GM11168 (cell line): ENCODE results near the gene CNOT2.
"Not testable (repeated sequence)": the region's sequence is repeated elsewhere in the genome, so short reads cannot be mapped to it uniquely, and the experiment has no call there.

Source experiments
- in situ Hi-C: fragments of 300-500 bp; cut with MboI; formaldehyde crosslinking; loops from one replicate; pipeline ENCODE4 v1.12.0; 2022; ENCODE audit warnings: low sequenced_read_pairs; ENCODE audit not compliant: unreplicated experiment

Gene CNOT2

DNA sequence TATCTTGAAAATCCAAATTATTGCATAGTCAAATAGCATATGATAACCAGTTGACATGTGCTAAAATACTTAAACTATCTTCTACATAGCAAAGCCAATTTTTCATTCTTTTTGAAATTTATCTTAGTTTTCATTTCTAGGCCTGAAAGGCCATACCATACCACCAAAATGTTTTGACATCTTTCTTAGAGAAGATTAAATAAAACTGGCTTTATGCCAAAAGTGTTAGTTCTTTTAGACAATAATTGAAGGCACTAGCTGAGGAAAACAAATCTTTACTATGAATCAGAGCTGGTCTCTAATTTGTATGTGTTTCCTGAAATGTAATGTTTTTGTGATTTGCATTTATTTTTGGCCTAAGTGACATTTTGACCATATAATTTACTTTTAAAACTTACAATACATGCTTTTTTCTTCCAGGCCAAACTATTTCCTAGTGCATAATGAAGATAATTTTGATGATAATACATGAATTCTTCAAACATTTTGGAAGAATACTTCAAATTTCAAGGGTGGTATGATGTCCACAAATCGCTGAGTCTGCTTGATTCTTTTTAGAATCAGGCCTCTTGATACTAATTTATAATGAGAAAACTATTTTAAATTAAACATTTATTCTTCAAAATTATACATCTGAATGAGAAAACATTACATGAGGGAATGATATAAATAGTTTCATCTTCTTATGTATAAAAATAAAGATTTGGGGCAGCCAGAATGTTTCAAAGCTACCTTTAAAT, 116.4 kb downstream of the CNOT2 start:
- in situ Hi-C loops, result no loop called here

DNA sequence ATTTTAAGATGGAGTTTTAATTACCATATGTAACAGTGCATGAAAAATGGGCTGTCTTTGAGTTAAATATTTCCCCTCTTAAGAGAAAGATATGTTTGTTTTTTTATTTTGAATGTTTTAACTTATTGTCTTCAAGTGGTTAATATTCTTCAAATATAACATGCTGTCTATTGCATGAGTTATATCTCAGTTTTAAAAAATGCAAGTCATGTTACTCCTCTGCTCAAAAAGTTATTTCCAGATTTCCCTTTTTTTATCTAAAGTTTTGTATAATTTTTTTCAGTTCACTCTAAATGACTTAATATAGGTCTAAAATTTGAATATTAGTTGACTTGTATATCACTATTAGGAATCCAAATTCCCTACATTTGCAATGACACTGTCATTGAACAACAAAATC, 117.0 kb downstream of the CNOT2 start:
- in situ Hi-C loops, result no loop called here

DNA sequence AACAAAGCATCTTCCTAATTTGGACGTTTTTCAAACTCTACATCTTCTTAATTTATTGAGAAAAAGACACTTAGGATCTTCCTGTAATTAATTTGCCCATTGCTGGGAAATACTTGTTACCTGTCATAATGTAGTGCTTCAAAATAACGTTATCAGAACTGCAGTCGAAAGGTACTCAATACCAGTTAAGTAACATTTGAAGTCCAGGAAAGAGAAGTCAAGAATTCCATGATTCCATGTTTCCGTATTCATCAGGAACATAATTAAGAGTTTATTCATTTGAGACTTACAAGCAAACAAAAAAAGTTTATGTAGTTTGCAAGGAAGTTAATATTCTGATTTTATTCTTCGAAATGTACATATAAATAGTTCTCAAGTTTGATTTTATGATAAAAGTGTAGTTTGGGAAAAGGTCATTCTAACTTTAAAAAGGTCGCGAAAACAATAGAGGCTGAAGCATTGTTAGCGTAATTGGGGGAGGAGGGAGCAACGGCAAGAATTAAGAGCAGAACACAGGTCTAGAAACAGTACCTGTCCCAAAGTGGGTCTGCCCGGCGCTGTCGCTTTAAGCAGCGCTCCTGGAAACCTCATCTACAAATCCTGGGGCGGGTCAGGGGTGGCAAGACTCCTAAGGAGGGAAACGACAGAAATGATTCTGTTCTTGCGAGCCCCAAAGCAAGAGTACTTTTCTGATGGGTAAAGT, 121.6 kb downstream of the CNOT2 start:
- in situ Hi-C loops, result no loop called here

GRCh38 chr12:70365398-70365647, 122.1 kb downstream of the CNOT2 start:
- in situ Hi-C loops, result no loop called here

DNA sequence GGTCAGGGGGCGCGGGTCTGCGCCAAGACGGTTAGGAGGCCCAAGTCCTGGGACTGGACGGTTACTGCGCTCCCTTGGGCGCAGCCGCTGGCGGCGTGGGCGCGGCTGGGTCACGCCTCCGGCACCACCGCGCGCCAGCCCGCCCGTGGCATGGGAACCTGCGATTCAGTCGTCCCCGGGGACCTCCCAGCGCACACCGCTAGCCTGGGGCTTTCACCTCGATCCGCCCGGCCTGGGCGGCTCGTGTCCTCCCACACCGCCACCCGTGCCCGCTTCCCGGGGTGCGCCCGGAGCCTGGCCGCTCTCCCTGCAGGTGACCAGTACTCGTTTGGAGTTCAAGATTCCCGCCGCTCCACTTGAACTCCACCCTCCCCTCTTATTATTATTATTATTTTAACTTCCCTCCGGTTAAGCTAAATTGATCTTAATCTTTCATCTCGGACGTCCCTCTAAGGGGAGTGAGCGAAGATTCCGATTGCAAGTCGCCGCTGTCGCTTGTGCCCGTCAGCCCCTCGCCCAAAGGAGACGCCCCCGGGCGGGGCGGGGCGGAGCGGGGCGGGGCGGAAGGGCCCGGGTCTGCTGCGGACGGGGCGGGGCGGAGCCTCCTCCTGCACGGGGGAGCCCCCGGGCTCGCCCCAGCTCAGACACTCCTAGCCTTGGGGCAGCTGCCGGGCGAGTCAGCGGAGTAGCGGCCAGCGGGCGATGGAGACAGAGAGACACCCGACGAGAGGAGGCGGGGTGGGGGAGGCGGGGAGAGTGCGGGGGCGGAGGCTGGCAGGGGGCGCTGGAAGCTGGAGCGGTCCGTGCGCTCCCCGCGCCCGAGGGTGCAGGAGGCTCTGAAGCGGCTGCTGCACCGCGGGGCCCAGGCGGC, 122.7 kb downstream of the CNOT2 start, which contains the start of gene KCNMB4:
Gene KCNMB4, plus strand, starts transcription at position 643 of the 871 bp plus-strand sequence. CDS start 445 bp downstream, outside the sequence.
- in situ Hi-C loops, result no loop called here

- in situ Hi-C loops, result no loop called here
Observed at GRCh38 chr12:70366581-70367257, 123.5 kb downstream of the CNOT2 start.

DNA sequence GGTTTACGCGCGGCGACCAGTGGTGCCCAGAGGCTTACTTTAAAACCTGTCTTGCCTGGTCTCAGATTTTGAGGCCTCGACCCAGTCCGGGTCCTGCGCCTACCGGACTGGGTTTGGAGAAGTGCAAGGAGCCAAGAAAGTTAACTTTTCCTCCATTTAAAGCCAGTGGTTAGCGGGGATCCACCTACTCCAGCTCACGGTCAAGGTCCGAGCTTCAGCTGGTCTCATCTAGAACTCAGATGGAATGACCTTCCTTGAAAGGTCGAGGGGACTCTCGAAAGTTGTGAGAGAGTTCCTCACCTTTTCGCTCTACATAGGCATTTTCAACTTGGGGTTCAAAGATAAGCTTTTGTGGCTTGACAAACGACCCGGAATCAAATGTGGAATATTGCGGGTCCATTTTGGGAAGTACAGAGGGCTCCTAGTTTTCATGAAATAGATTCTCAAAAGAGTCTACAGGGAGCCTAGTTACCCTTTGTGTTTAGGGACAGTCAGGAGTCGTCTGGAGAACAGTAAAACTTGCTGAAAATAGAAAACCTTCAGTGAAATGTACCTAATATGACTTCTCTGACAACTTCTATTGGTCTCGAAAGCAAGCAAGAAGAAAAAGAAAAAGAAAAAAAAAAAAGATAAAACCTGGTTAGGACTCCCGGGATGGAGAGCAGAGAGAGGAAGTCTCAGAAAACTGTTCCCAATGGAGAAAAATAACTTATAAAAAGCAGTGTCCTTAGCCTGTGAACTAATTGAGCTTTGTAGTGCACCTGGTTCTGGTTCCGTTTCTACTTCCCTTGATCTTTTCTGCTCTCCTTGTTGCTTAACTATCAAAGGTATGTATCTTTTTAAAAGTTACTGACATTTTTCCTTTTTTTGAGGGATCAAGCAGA, 124.3 kb downstream of the CNOT2 start:
- in situ Hi-C loops, result no loop called here

- in situ Hi-C loops, result no loop called here
Observed at GRCh38 chr12:70372881-70373280, 129.6 kb downstream of the CNOT2 start.

DNA sequence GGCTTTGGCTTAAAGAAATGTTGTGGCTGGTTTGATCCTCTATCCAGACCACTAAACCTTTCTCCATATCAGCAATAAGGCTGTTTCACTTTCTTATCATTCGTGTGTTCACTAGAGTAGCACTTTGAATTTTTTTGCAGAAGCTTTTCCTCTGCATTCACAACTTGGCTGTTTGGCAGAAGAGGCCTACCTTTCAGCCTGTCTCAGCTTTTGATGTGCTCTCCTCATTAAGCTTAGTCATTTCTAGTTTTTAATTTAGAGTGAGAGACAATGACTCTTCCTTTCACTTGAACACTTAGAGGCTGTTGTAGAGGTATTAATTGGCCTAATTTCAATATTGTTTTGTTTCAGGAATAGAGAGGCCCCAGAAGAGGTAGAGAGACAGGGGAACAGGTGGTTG, 136.6 kb downstream of the CNOT2 start:
- in situ Hi-C loops, result no loop called here

DNA sequence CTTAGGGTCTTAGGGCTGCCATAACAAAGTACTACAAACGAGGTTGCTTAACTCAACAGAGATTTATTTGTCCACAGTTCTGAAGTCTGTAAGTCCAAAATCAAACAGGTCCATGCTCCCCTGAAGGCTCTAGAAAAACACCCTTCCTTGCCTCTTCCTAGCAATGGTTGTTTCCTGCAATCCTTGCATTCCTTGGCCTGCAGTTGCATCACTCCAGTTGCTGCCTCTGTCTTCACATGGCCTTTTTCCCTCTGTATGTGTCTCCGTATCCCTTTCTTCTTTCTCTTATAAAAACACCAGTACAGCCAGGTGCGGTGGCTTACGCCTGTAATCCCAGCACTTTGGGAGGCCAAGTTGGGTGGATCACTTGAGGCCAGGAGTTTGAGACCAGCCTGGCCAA, 140.3 kb downstream of the CNOT2 start:
- in situ Hi-C loops, result no loop called here

- in situ Hi-C loops, result no loop called here
Observed at GRCh38 chr12:70383886-70384285, 140.7 kb downstream of the CNOT2 start.

GRCh38 chr12:70386771-70387170, 143.5 kb downstream of the CNOT2 start:
- in situ Hi-C loops, result no loop called here

DNA sequence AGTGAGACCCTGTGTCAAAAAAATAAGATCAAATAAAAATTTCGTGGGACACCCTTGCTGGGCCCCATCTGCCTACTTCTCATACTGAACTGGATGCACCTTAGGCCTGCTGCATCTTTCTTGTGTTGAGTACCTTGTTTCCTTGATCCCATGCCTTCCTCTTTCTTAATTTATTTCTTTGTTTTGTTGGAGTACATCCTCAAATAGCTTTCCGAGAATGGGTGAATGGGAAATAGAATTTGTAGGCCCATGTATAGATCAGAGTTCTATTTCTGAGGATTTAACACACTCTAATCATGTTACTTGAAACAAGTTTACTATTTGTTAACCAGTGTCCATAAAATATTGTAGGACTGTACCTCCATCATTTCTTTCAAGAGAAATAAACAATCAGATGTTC, 146.4 kb downstream of the CNOT2 start:
- in situ Hi-C loops, result no loop called here

DNA sequence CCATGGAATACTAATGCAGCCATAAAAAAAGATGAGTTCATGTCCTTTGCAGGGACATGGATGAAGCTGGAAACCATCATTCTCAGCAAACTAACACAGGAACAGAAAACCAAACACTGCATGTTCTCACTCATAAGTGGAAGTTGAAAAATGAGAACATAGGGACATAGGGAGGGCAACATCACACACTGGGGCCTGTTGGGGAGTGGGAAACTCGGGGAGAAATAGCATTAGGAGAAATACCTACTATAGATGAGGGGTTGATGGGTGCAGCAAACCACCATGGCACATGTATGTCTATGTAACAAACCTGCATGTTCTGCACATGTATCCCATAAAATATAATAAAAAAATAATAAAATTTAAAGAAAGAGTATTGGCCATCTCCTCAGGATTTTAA, 149.4 kb downstream of the CNOT2 start:
- in situ Hi-C loops, result not testable (repeated sequence)

GRCh38 chr12:70393787-70394499, 150.7 kb downstream of the CNOT2 start:
- in situ Hi-C loops, result no loop called here

- in situ Hi-C loops, result no loop called here
Observed at GRCh38 chr12:70398002-70398401, 154.8 kb downstream of the CNOT2 start.

DNA sequence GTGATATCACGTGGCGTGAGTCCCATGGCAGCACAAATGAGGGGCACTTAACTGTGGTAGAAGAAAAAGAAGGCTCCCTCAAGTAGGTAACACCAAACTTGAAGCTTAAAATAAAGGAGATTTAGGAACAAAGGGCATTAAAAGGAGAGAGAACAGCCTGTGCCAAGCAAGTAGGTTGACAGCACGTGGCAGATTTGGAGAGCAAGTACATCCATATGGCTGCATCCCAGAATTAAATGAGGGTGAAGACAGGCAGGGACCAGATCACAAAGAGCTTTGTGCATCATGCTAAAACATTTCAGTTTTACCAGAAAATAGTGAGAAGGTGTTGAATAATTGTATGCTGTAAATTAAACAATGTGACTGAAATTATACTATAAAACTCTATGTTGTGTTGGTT, 155.6 kb downstream of the CNOT2 start:
- in situ Hi-C loops, result no loop called here

- in situ Hi-C loops, result no loop called here
Observed at GRCh38 chr12:70399311-70399710, 156.1 kb downstream of the CNOT2 start.

GRCh38 chr12:70400124-70400523, 156.9 kb downstream of the CNOT2 start:
- in situ Hi-C loops, result no loop called here
